Brain pericyte (primary cell): ENCODE data around the gene WBP4.
"Not testable (repeated sequence)": the region's sequence is repeated elsewhere in the genome, so short reads cannot be mapped to it uniquely, and the experiment has no call there.

Source experiments
- DNase-seq: peaks from one replicate; pipeline ENCODE4 v3.0.0-alpha.2; 2012; ENCODE audit warnings: low read depth, low spot score

Gene WBP4, protein sequence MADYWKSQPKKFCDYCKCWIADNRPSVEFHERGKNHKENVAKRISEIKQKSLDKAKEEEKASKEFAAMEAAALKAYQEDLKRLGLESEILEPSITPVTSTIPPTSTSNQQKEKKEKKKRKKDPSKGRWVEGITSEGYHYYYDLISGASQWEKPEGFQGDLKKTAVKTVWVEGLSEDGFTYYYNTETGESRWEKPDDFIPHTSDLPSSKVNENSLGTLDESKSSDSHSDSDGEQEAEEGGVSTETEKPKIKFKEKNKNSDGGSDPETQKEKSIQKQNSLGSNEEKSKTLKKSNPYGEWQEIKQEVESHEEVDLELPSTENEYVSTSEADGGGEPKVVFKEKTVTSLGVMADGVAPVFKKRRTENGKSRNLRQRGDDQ

DNA sequence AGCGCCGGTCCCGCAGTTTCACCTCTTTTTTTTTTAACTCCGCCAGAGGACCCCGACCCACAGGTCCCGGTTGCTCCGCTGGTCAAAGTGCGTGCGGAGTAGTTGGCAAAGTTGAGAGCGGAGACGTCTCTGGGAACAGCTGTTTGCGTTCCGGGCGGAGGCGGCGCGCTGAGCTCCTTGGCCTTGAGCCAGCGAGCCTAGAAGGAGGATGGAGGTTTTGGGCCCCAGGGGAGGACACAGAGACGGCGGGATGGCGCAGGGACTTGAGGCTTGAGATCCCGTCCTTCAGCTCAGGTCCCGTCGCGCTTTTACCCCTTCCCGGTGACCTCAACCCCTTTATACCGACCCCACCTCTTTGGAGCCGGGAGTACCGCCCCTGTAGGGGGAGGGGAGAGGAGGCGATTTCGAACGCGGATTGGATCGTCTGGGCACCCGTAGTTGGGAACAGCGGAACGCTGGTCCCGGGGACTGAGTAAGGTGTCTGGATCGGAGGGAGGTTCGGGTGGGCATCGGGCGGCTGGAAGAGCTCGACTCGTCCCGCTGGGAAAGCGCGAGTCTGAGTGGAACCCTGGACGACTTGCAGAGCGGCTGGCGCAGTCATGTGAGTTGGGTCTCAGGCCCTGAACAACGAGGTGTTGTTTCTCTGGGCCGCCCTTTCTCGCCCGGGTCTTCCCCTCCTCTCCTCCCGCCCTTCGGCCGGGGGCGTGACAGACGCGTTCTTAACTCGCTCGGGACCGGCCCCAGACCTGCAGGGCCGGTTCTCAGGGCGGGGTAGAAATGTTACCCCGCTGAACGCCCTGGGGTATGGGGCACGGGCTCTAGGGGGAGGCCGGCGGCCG, at the start of gene WBP4:
Gene WBP4 (plus strand): TSS at position 435 of the 839 bp plus-strand sequence. CDS start 165 bp downstream, at position 600.
- peak; percentile 90 for DNase-seq

DNA sequence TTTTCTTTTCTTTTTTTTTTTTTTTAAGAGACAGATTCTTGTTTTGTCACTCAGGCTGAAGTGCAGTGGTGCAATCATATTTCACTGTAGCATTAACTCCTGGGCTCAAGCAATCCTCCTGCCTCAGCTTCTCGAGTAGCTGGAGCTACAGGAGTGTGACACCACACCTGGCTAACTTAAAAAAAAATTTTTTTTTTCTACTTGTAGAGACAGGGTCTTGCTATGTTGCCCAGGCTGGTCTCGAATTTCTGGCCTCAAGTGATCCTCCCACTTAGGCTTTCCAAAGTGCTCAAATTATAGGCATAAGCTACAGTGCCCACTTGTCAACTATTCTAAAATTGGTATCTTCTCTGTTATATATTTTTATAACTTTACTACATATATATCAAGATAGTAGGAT, 48.8 kb upstream of the WBP4 start:
- no peak for DNase-seq

- no peak for DNase-seq
Measured at GRCh38 chr13:41013835-41014234, 47.5 kb upstream of the WBP4 start.

DNA sequence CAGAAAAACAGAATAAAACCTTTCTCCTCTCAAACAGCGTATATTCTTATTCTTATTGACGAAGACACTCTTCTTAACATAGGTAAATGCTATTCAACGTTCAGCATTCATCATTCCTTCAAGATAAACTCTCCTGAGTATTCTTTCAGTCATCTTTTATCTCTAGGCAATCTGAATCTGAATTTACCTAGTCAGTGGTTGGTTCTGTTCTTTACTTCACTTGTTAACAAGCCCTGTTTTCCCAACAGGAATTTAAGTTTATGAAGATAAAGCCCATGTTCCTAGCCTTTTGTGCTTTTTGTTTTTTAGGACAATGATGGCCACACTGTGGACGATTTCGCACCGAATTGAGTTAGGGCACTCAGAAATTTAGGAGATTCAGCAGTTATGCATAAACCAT, 45.4 kb upstream of the WBP4 start:
- no peak for DNase-seq

DNA sequence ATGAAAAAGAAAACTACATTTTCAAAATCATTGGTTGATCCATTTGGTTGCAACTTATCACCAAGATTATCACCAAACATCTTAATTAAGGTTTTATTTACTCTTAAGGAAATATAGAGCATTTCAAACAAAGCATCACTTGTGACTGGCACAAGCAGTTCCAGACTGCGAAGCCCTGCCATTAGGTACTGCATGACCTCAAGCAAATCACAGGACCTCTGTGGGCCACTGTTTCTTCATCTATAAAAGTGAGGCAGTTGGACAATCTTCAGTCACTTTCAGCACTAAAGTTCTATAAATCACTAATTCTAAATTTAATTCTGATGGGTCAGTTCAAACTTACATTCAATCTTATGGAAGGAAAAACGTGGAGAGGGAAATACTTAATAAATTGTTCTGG, 44.1 kb upstream of the WBP4 start:
- no peak for DNase-seq

- no peak for DNase-seq
Measured at GRCh38 chr13:41017817-41018601, 43.3 kb upstream of the WBP4 start.

- DNase-seq = no peak
Measured at GRCh38 chr13:41018602-41018948, 42.7 kb upstream of the WBP4 start.

- no peak for DNase-seq
Measured at GRCh38 chr13:41019011-41019487, 42.3 kb upstream of the WBP4 start, which contains the start of gene ELF1. Gene ELF1 (minus strand): TSS chr13:41019316. CDS start chr13:40982054, 37,262 bp downstream.

DNA sequence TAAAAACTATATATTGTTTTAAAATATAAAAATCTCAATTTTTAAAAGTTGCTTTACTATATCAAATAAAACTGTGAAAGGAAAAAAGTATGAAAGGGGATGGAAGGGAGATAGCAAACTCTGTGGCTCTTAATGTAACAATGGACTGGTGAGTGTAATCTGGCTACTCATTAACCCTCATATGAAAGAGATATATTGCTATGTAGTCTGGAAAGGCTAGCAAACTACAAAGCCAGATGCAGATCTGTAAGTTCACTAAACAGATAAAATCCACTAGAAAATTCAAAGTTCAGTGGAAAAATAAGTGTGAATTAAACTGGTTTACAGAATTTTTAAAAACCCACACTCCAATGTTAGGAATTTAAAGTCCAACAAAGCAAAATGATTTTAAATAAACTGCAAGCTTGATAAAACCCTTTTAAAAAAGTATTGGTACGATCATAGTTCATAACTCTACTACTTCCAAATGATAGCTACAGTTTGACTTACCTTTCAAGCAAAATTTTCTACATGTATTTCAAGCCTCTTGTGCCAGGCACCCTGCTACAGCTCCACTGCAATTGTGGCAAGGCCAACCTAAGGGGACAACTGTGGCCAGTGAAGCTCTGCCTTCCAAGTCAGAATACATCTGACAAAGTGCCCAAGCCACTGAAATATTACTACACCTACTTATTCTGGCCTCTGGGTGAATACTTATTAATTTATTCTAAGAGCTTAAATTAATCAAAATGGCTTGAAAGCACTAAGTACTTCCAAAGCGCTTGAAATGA, 41.5 kb upstream of the WBP4 start:
- no peak for DNase-seq

DNA sequence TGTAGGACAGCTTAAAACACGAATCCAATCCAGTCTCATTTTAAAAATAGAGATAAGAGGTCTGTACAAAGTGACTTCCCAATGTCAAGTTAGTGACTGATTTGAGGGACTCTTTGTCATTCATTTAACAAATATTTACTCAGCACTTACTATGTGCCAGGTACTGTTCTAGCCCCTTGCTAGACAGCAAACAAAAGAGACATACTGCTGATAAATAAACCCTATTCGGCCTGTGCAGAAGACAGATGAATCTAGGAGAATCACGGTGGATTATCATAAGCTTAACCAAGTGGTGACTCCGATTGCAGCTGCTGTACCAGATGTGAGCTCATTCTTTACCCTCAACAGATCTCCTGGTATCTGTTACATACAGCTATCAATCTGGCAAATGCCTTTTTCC, 35.8 kb upstream of the WBP4 start:
- DNase-seq = no peak

DNA sequence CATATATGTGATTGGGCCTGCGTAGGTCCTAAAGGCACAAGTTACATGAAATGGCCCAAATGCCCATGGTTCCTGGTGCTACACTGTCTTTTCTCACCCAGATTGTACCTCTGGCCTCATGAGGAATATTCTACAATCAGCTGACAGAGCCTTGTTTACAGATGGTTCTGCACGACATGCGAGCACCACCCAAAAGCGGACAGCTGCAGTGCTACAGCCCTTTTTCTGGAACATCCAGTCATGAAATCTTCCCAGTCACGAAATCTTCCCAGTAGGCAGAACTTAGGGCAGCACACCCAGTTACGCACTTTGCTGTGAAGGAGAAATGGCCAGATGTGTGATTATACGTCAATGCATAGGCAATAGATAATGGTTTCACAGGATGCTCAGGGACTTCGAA, 34.5 kb upstream of the WBP4 start:
- DNase-seq = no peak

DNA sequence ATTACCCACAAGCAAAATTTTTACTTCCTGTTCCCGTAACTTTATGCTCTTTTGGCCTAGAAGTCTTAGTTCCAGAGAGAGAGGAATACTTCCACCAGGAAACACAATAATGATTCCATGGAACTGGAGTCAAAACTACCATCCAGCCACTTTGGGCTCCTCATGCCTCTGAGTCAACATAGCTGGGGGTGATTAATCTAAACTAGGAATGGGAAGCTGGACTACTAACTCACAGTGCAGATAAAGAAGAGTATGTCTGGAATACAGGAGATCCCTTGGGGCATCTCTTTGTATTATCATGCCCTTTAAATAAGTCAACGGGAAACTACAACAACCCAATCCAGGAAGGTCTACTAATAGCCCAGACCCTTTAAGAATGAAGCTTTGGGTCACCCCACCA, 33.3 kb upstream of the WBP4 start:
- DNase-seq = no peak

DNA sequence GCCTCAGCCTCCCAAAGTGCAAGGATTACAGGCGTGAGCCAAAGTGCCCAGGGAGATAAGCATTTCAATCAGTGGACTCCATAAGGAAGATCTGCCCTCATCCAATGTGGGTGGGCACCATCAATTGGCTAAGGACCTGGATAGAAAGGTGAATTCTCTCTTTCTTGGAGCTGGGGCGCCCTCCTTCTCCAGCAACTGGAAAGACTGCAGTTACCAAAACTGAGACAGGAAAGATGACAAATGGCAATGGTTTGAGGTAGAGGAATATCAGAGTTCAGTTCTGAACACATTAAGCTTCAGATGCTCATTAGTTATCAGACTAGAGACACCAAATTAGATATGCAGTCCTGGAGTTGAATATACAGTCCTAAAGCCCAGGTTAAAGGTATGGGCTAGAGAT, 31.7 kb upstream of the WBP4 start:
- DNase-seq = no peak

GRCh38 chr13:41032691-41033376, 28.5 kb upstream of the WBP4 start:
- no peak for DNase-seq

- DNase-seq = no peak
Measured at GRCh38 chr13:41034382-41034781, 26.9 kb upstream of the WBP4 start.

DNA sequence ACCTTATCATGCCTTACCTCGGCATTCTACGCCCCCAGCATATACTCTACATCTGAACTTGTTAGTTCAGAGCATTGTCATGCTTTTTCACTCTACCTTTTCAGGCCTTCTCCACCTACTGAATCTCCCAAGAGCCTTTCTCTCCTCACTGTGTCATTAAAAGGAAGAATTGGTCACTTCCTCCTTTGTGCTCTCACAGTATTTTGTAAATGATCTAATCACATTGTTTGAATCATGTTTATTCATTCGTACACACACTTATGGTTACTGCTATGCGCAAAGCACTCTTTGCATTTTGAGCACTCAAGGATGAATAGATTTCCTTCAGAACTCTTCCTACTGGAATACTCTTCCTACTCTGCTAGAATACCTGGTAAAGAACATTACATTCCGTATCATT, 26.4 kb upstream of the WBP4 start:
- no peak for DNase-seq

DNA sequence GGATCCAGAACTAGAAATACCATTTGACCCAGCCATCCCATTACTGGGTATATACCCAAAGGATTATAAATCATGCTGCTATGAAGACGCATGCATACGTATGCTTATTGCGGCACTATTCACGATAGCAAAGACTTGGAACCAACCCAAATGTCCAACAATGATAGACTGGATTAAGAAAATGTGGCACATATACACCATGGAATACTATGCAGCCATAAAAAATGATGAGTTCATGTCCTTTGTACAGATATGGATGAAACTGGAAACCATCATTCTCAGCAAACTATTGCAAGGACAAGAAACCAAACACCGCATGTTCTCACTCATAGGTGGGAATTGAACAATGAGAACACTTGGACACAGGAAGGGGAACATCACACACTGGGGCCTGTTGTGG, 24.8 kb upstream of the WBP4 start:
- not testable (repeated sequence) for DNase-seq

- no peak for DNase-seq
Measured at GRCh38 chr13:41039746-41040145, 21.6 kb upstream of the WBP4 start.

DNA sequence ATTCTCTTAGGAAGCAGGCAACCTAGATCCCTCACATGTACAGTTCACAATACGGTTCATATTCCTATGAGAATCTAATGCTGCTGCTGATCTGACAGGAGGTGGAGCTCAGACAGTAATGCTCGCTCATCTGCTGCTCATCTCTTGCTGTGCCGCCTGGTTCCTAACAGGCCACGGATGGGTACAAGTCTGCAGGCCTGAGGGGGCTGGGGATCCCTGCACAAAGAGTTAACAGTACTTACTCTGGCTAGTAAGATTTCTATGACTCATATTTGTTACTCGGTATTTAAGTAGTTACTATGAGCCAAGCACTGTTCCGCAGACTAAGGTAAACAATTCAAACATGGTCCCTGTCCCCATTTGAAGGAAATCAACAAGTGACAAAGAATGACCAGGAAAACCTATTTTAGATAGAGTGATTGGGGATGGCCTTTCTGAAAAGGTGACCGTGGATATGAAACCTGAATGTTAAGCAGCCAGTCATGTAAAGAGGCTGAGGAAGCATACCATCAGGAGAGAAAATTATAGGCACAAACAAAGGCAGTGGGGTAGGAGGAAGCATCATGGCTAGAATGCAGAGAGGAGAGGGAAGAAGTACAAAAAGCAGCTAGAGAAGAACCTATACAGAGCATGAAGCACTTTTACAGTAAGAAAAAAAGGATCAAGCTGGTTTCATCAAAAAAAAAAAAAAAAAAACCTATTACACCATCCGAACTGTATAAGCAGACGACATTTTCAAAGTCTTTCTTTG, 20.6 kb upstream of the WBP4 start:
- DNase-seq = no peak

DNA sequence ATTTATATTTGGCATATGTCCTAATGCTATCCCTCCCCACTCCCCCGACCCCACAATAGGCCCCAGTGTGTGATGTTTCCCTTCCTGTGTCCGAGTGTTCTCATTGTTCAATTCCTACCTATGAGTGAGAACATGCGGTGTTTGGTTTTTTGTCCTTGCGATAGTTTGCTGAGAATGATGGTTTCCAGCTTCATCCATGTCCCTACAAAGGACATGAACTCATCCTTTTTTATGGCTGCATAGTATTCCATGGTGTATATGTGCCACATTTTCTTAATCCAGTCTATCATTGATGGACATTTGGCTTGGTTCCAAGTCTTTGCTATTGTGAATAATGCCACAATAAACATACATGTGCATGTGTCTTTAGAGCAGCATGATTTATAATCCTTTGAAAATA, 18.9 kb upstream of the WBP4 start:
- not testable (repeated sequence) for DNase-seq
